ENCODE data around the gene ESCO1. TPM values are rescaled to one million over a fixed set of nuclear protein-coding genes. Genes with fewer than 3 reads are reported as not detected.
"Not testable (repeated sequence)": the region's sequence is repeated elsewhere in the genome, so short reads cannot be mapped to it uniquely, and the experiment has no call there.

ESCO1 gene
- total and polyA plus RNA-seq, 2 donors = 9.4 to 41.8 TPM

DNA sequence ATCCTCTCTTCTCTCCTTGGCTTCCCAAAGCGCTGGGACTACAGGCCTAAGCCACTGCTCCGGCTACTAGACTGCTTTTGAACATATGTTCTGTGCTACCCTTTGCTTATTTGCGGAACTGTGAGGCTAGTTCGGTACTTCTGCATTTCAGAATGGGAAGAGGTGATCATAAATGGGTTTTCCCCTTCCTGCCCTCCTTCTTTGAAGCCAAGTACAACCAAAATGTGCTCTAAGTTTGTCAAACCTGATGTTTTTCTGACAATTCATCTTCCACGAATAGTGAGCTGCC lies 1.7 kb upstream of the ESCO1 start:
- DNase-seq (ENCODE audit: extremely low spot score) = no peak
- H3K36me3 ChIP-seq (ENCODE audit: insufficient read depth) = no peaks in the 10 kb centered on the region
- H3K4me3 ChIP-seq (ENCODE audit: low read depth, low read length) = no peak overlapping the region
- 87% methylated on average over 5 of the region's 5 CpGs for WGBS
- H3K4me1 ChIP-seq (ENCODE audit: insufficient read depth) = no peaks in the 10 kb centered on the region
- H3K27ac ChIP-seq (ENCODE audit: low read depth) = no peak overlapping the region

GRCh38 chr18:21599585-21600525 lies 649 bp downstream of the ESCO1 start:
- WGBS = under 1% methylated on average over 67 of the region's 67 CpGs
- Histone ChIP-seq H3K4me3 (ENCODE audit: low read depth, low read length) (peak overlapping the region; percentile 76), H3K27ac (ENCODE audit: low read depth) (peak overlapping the region; percentile 95), H3K36me3 (ENCODE audit: insufficient read depth) (no peaks in the 10 kb centered on the region), H3K4me1 (ENCODE audit: insufficient read depth) (no peaks in the 10 kb centered on the region)
- no peak for DNase-seq (ENCODE audit: extremely low spot score)

- Histone ChIP-seq H3K27ac (ENCODE audit: low read depth) (no peak overlapping the region), H3K4me1 (ENCODE audit: insufficient read depth) (no peaks in the 10 kb centered on the region), H3K4me3 (ENCODE audit: low read depth, low read length) (peak overlapping the region; percentile 76), H3K36me3 (ENCODE audit: insufficient read depth) (no peaks in the 10 kb centered on the region)
- DNase-seq (ENCODE audit: extremely low spot score) = no peak
- WGBS = 63% methylated on average over 18 of the region's 18 CpGs
Observed at GRCh38 chr18:21598726-21599584, 1.5 kb downstream of the ESCO1 start.

- Histone ChIP-seq H3K36me3 (ENCODE audit: insufficient read depth) (no peaks in the 10 kb centered on the region), H3K27ac (ENCODE audit: low read depth) (no peak overlapping the region), H3K4me1 (ENCODE audit: insufficient read depth) (no peaks in the 10 kb centered on the region), H3K4me3 (ENCODE audit: low read depth, low read length) (no peak overlapping the region)
- DNase-seq (ENCODE audit: extremely low spot score) = no peak
- 54% methylated on average over 1 of the region's 1 CpG for WGBS
Observed at GRCh38 chr18:21597620-21598019, 2.9 kb downstream of the ESCO1 start.

GRCh38 chr18:21593540-21594257 lies 6.8 kb downstream of the ESCO1 start:
- H3K27ac ChIP-seq (ENCODE audit: low read depth) = no peak overlapping the region
- H3K4me1 ChIP-seq (ENCODE audit: insufficient read depth) = no peaks in the 10 kb centered on the region
- 91% methylated on average over 3 of the region's 7 CpGs for WGBS
- no peak for DNase-seq (ENCODE audit: extremely low spot score)
- no peak overlapping the region for H3K4me3 ChIP-seq (ENCODE audit: low read depth, low read length)
- H3K36me3 ChIP-seq (ENCODE audit: insufficient read depth) = no peaks in the 10 kb centered on the region

DNA sequence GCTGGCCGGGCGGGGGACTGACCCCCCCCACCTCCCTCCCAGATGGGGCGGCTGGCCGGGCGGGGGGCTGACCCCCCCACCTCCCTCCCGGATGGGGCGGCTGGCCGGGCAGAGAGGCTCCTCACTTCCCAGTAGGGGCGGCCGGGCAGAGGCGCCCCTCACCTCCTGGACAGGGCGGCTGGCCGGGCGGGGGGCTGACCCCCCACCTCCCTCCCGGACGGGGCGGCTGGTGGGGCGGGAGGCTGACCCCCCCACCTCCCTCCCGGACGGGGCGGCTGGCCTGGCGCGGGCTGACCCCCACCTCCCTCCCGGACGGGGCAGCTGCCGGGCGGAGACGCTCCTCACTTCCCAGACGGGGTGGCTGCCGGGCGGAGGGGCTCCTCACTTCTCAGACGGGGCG lies 8.1 kb downstream of the ESCO1 start:
- 99% methylated on average over 16 of the region's 33 CpGs for WGBS
- not testable (repeated sequence) for DNase-seq (ENCODE audit: extremely low spot score)

GRCh38 chr18:21584391-21584790 lies 16.1 kb downstream of the ESCO1 start:
- Histone ChIP-seq H3K4me3 (ENCODE audit: low read depth, low read length) (no peak overlapping the region), H3K36me3 (ENCODE audit: insufficient read depth) (no peaks in the 10 kb centered on the region), H3K4me1 (ENCODE audit: insufficient read depth) (no peaks in the 10 kb centered on the region), H3K27ac (ENCODE audit: low read depth) (no peak overlapping the region)
- WGBS = 92% methylated on average over 5 of the region's 5 CpGs
- no peak for DNase-seq (ENCODE audit: extremely low spot score)

More for the DNA sequence above, 8.1 kb downstream of the ESCO1 start:
- H3K4me1 ChIP-seq (ENCODE audit: insufficient read depth); H3K4me3 ChIP-seq (ENCODE audit: low read depth, low read length); H3K36me3 ChIP-seq (ENCODE audit: insufficient read depth); H3K27ac ChIP-seq (ENCODE audit: low read depth): not testable (repeated sequence)

DNA sequence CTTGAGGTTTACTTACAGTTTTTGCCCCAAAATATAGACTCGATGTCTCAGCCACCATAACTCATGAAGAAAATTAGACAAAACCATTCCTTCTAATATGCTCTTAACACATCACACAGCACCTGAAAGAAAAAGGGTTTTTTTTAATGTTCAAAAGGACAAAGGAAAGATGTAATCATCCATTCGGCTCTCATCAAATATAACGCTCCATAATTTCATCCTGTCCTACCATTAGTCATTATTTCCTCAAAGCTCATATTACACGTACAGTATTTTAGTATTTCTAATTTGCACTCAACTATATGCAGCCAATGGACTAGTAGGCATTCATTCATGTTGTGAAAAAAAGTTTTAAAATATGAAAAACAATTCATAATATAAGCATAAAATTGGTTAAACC lies 24.8 kb downstream of the ESCO1 start:
- DNase-seq (ENCODE audit: extremely low spot score) = no peak
- no peaks in the 10 kb centered on the region for H3K36me3 ChIP-seq (ENCODE audit: insufficient read depth)
- WGBS = 93% methylated on average over 4 of the region's 4 CpGs
- no peaks in the 10 kb centered on the region for H3K4me1 ChIP-seq (ENCODE audit: insufficient read depth)
- no peak overlapping the region for H3K4me3 ChIP-seq (ENCODE audit: low read depth, low read length)
- H3K27ac ChIP-seq (ENCODE audit: low read depth) = no peak overlapping the region

DNA sequence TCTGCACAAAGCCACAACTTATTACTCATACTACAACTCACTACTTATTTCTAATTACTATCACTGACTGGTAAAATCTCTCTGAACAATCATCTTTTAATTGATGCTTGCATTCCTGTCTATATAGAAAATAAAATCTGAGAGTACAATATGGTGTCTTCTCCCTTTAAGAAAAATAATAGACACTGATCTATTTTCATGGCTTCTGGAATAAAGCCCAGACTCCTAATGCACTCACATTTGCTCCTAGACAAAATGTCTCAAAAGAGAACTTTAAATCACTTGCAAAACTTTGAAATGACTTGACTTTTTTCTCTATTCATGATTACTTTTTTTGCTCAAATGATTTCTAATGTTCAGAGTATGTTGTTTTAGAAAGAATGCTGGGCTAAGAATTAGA lies 28.7 kb downstream of the ESCO1 start:
- Histone ChIP-seq H3K4me1 (ENCODE audit: insufficient read depth) (no peaks in the 10 kb centered on the region), H3K27ac (ENCODE audit: low read depth) (no peak overlapping the region), H3K36me3 (ENCODE audit: insufficient read depth) (no peaks in the 10 kb centered on the region), H3K4me3 (ENCODE audit: low read depth, low read length) (no peak overlapping the region)
- DNase-seq (ENCODE audit: extremely low spot score) = no peak

DNA sequence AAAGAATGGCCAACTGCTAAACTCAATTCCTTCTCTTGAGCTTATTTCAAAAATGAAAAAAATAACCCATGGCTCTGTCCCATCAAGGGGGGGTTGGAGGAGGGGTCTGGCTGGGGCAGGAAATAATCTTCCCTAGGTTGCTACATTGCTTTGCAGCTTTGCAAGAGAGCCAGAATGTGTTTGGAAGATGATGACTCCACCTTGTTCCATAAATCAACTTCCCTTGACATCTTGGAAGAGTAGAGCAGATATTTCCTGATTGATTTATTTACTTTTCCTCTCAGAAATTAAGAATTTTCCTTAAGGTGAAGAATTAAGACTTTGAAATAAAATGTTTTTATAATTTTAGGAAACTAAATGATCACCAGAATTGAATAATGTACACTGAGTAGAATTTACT lies 41.3 kb downstream of the ESCO1 start:
- H3K36me3 ChIP-seq (ENCODE audit: insufficient read depth) = peaks cover 6% of the 10 kb centered on the region
- no peak for DNase-seq (ENCODE audit: extremely low spot score)
- no peak overlapping the region for H3K27ac ChIP-seq (ENCODE audit: low read depth)
- H3K4me3 ChIP-seq (ENCODE audit: low read depth, low read length) = no peak overlapping the region
- no peaks in the 10 kb centered on the region for H3K4me1 ChIP-seq (ENCODE audit: insufficient read depth)

DNA sequence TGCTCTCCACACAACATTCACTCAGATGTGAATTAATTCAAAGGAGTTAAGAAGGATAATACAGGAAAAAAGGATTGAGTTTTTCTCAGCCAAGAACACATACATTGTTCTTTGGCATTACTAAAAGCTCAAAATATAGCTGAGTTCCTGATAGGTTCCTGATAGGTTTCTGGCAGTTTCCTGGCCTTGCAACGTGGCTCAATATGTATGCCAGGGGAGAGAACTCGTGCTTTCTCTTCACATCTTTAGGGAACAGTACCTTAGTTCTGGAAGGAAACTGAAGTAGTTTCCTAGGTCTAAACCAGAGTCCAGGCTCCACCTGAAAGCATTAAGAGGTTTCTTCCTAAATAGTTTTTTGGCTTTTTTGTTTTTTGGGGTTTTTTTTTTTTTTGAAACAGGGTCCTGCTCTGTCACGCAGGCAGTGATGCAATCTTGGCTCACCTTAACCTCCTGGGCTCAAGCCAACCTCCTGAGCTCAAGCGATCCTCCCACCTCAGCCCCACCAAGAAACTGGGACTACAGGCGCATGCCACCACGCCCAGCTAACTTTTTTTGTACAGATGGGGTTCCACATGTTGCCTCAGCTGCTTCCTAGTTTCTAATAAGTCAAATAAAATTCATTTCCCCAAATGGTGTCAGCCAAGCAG lies 42.8 kb downstream of the ESCO1 start:
- no peaks in the 10 kb centered on the region for H3K4me1 ChIP-seq (ENCODE audit: insufficient read depth)
- no peak overlapping the region for H3K4me3 ChIP-seq (ENCODE audit: low read depth, low read length)
- WGBS = 80% methylated on average over 6 of the region's 6 CpGs
- no peak overlapping the region for H3K27ac ChIP-seq (ENCODE audit: low read depth)
- no peak for DNase-seq (ENCODE audit: extremely low spot score)
- H3K36me3 ChIP-seq (ENCODE audit: insufficient read depth) = peaks cover 3% of the 10 kb centered on the region

GRCh38 chr18:21550510-21550970 lies 50.0 kb downstream of the ESCO1 start:
- Histone ChIP-seq H3K36me3 (ENCODE audit: insufficient read depth) (peaks cover 3% of the 10 kb centered on the region), H3K4me1 (ENCODE audit: insufficient read depth) (no peaks in the 10 kb centered on the region), H3K4me3 (ENCODE audit: low read depth, low read length) (no peak overlapping the region), H3K27ac (ENCODE audit: low read depth) (no peak overlapping the region)
- no peak for DNase-seq (ENCODE audit: extremely low spot score)
- 88% methylated on average over 11 of the region's 11 CpGs for WGBS

- Histone ChIP-seq H3K36me3 (ENCODE audit: insufficient read depth) (peaks cover 2% of the 10 kb centered on the region), H3K4me3 (ENCODE audit: low read depth, low read length) (no peak overlapping the region), H3K4me1 (ENCODE audit: insufficient read depth) (no peaks in the 10 kb centered on the region), H3K27ac (ENCODE audit: low read depth) (no peak overlapping the region)
- DNase-seq (ENCODE audit: extremely low spot score) = no peak
- 98% methylated on average over 2 of the region's 2 CpGs for WGBS
Observed at GRCh38 chr18:21548647-21549046, 51.9 kb downstream of the ESCO1 start.

Data from urinary bladder (tissue), 4 donors.